ENCODE data around the gene HOXC5. TPM values are rescaled to one million over a fixed set of nuclear protein-coding genes. Genes with fewer than 3 reads are reported as not detected.

Gene HOXC5
- total and polyA plus RNA-seq, 9 donors, result 1.8 to 11.0 (median 2.9) TPM

DNA sequence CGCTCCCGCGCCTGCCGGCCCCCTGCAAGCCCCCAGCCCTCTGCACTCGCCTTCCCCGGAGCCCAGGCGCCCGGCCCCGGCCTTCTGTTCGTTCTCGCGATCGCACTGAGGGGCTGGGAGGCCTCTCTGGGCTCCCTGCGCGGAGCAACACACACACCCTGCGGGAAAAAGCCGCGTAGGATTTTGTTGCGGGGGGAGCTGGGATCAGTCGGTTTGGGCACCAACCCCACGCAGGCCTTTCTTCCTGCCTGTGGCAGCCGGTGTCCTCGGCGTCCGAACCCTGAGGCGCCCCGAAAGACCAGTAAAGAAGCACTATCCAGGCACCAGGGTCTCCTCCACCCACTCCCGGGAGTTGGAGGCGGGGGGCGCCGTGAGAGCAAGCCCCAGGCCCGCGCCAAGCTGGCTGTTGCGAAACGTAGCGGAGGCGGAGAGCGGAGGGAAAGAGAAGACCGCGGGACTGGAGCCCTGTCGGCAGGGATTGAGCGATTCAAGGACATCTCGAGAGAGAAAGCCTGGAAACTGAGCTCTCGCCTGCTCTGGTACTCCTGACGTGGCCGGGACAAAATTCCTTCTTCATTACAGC is 1.9 kb upstream of the HOXC5 start:
- intact Hi-C loops (cut with DNase I), result loop anchor here in 2 of 4 donors (5.0 to 10.0 kb wide), 2 partner anchors 94 to 96 kb away; no protein-coding TSS in a partner anchor
- 9 to 23% (median 18%) methylated on average over 44 to 46 of the region's 46 CpGs for WGBS, 3 donors
- peak; percentile 80 to 85 (median 84) for DNase-seq

DNA sequence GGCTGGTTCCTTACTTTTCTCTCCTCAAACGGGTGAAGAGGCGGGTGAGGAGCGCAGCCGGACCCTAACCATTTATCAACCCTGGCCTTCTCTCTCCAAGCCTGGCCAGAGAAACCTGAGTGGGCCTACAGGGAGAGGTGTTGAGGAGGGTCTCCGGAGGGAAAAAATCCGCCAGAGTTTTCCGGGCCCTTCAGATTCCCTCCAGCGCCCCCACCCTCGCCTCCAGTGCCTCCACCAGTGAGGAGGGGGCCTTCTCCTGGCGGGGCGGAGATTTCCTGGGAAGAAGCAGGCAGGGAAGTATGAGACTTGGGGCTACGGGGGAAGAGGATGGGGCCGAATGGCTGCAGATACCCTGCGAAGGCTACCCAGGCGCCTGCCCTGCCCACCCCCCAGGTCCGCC is 1.4 kb upstream of the HOXC5 start:
- Histone ChIP-seq H3K27me3 (no peaks in the 10 kb centered on the region), H3K9me3 (no peaks in the 10 kb centered on the region), H3K4me1 (ENCODE audit: insufficient read depth) (peaks cover 10% of the 10 kb centered on the region), H3K36me3 (no peaks in the 10 kb centered on the region), H3K27ac (peak overlapping the region; percentile 86 to 95), H3K4me3 (peak overlapping the region; percentile 26)
- 41 to 50% (median 41%) methylated on average over 16 of the region's 16 CpGs for WGBS, 3 donors
- peak in 4 of 5 donors; percentile 34 to 64 (median 49) for DNase-seq
- TF ChIP-seq EP300 (IDR thresholded peaks at IDR 0.05) (no peak), POLR2A (IDR thresholded peaks at IDR 0.05) (no peak)
- TF ChIP-seq, protein P1, sequence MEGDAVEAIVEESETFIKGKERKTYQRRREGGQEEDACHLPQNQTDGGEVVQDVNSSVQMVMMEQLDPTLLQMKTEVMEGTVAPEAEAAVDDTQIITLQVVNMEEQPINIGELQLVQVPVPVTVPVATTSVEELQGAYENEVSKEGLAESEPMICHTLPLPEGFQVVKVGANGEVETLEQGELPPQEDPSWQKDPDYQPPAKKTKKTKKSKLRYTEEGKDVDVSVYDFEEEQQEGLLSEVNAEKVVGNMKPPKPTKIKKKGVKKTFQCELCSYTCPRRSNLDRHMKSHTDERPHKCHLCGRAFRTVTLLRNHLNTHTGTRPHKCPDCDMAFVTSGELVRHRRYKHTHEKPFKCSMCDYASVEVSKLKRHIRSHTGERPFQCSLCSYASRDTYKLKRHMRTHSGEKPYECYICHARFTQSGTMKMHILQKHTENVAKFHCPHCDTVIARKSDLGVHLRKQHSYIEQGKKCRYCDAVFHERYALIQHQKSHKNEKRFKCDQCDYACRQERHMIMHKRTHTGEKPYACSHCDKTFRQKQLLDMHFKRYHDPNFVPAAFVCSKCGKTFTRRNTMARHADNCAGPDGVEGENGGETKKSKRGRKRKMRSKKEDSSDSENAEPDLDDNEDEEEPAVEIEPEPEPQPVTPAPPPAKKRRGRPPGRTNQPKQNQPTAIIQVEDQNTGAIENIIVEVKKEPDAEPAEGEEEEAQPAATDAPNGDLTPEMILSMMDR (IDR thresholded peaks at IDR 0.05), result no peak
- intact Hi-C loops (cut with DNase I), result loop anchor here in 2 of 4 donors (5.0 to 10.0 kb wide), 2 partner anchors 93 to 96 kb away; no protein-coding TSS in a partner anchor

More for the DNA sequence above, 1.9 kb upstream of the HOXC5 start:
- no peaks in the 10 kb centered on the region for H3K9me3 ChIP-seq
- H3K36me3 ChIP-seq, result no peaks in the 10 kb centered on the region
- no peaks in the 10 kb centered on the region for H3K27me3 ChIP-seq
- peak overlapping the region; percentile 26 for H3K4me3 ChIP-seq
- peak overlapping the region; percentile 86 to 95 for H3K27ac ChIP-seq
- H3K4me1 ChIP-seq (ENCODE audit: insufficient read depth), result peaks cover 10% of the 10 kb centered on the region
- TF ChIP-seq POLR2A (IDR thresholded peaks at IDR 0.05) (peak; percentile 53), EP300 (IDR thresholded peaks at IDR 0.05) (no peak)

DNA sequence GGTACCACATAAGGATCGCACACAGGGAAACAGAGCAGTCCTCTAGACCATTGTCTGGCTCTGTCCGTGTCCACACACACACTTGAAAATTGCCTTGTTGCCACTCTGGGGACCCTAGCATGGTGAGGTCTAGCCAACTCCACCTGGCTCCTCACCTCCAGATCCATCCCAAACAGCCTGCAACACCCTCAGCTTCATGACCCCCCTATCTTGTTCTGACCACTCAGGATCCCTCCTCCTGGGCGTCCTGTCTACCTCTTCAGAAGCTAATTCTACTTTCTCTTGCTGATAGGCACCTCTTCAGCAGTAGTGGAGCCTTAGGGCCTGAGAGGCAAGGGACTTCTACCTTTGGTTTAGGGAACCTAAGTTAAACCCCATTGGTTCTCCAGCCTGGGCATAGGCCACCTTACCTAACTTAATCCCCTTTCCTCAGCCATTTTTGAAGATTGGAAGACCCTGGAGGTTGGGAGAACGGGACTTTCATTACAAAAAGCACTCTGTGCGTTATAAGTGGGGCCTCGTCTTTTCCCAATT is 697 bp upstream of the HOXC5 start:
- no peaks in the 10 kb centered on the region for H3K36me3 ChIP-seq
- WGBS, 3 donors, result 40 to 49% (median 48%) methylated on average over 6 of the region's 6 CpGs
- no peak overlapping the region for H3K4me3 ChIP-seq
- intact Hi-C loops (cut with DNase I), result loop anchor here in 3 of 4 donors (2.0 to 10.0 kb wide), 3 partner anchors 93 to 159 kb away; no protein-coding TSS in a partner anchor
- TF ChIP-seq POLR2A (IDR thresholded peaks at IDR 0.05), result no peak
- TF ChIP-seq, protein P1 (IDR thresholded peaks at IDR 0.05), result no peak
- TF ChIP-seq EP300 (IDR thresholded peaks at IDR 0.05), result no peak
- peaks cover 11% of the 10 kb centered on the region for H3K4me1 ChIP-seq (ENCODE audit: insufficient read depth)
- H3K27ac ChIP-seq, result peak overlapping the region; percentile 86 to 95
- H3K27me3 ChIP-seq, result no peaks in the 10 kb centered on the region
- no peaks in the 10 kb centered on the region for H3K9me3 ChIP-seq
- peak in 3 of 5 donors; percentile 28 to 38 (median 31) for DNase-seq

DNA sequence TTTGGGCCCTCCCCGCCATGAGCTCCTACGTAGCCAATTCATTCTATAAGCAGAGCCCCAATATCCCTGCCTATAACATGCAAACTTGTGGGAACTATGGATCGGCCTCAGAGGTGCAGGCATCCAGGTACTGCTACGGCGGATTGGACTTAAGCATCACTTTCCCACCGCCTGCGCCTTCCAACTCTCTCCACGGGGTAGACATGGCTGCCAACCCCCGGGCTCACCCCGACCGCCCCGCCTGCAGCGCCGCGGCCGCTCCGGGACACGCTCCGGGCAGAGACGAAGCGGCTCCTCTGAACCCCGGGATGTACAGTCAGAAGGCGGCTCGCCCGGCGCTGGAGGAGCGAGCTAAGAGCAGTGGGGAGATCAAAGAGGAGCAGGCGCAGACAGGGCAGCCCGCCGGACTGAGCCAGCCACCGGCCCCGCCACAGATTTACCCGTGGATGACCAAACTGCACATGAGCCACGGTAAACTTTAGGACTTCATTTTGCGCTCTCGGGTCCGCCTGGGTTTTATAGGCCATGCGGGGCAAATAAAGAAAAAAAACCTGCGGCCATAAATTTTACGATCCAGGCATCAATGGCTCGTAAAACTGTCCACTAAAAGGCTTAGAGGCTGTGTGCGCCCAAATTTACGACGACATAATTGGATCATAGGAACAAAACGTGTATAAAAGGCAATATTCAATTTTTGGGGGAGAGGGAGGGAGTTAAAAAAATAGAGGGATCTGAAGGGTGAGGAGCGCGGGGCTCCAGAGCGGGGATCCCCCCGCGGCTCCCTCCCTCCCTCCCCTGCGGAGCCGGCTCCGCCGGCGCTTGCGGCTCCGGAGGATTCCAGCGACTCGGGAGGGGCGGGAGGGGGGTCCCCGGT is 493 bp downstream of the HOXC5 start:
- intact Hi-C loops (cut with DNase I), result loop anchor here in 3 of 4 donors (2.0 to 10.0 kb wide), 3 partner anchors 91 to 157 kb away; no protein-coding TSS in a partner anchor
- no peaks in the 10 kb centered on the region for H3K9me3 ChIP-seq
- H3K27me3 ChIP-seq, result no peaks in the 10 kb centered on the region
- WGBS, 3 donors, result 1 to 2% (median 1%) methylated on average over 50 to 61 of the region's 61 CpGs
- H3K36me3 ChIP-seq, result no peaks in the 10 kb centered on the region
- H3K4me1 ChIP-seq (ENCODE audit: insufficient read depth), result peaks cover 16% of the 10 kb centered on the region
- H3K27ac ChIP-seq, result peak overlapping the region; percentile 48 to 63
- DNase-seq, result peak; percentile 55 to 76 (median 67)
- TF ChIP-seq POLR2A (IDR thresholded peaks at IDR 0.05), result no peak
- TF ChIP-seq, protein P1 (IDR thresholded peaks at IDR 0.05), result no peak
- TF ChIP-seq EP300 (IDR thresholded peaks at IDR 0.05), result no peak
- H3K4me3 ChIP-seq, result peak overlapping the region; percentile 35
